Cardiac muscle cell (in vitro differentiated cells and primary cell): ENCODE results near the gene ANKRD6. TPM values are rescaled to one million over a fixed set of nuclear protein-coding genes. Genes with fewer than 3 reads are reported as not detected.

Experiments used
- DNase-seq, 2 donors: peaks; one replicate each; pipeline versions ENCODE4 v3.0.0 to v3.0.0-alpha.2; 2010 to 2017; ENCODE audit warnings: low read depth in 1 of 2, low spot score in 1 of 2
- H3K27ac ChIP-seq: fragments of 200-600 bp; sonication (generic); 2 replicates; pipeline ENCODE4 v1.5.1; 2016
- H3K27me3 ChIP-seq: fragments of 200-600 bp; sonication (generic); 2 replicates; pipeline ENCODE4 v1.6.0; 2016; ENCODE audit warnings: control low read depth
- H3K36me3 ChIP-seq: fragments of 200-600 bp; sonication (generic); 2 replicates; pipeline ENCODE4 v1.5.1; 2016; ENCODE audit warnings: control low read depth
- H3K4me1 ChIP-seq: fragments of 200-600 bp; sonication (generic); 2 replicates; pipeline ENCODE4 v1.8.1; 2017; ENCODE audit warnings: low read depth, mild to moderate bottlenecking, mixed run types
- H3K4me3 ChIP-seq: fragments of 200-600 bp; sonication (generic); 2 replicates; pipeline ENCODE4 v1.5.1; 2016; ENCODE audit warnings: mild to moderate bottlenecking
- H3K9me3 ChIP-seq: fragments of 200-600 bp; sonication (generic); 2 replicates; pipeline ENCODE4 v1.5.1; 2017; ENCODE audit warnings: low read depth, mild to moderate bottlenecking, control low read depth
- polyA plus RNA-seq: library from polyadenylated mRNA; unstranded; fragments of >200 nt; fragmentation: Nextera tagmentation; extraction: Ambion mirVana; gene quantifications from 2 replicates; pipeline ENCODE4 v1.2.1, GENCODE V29; 2016
- total RNA-seq: library from RNA; depleted of rRNA; stranded (reverse); fragments of >200 nt; gene quantifications from 2 replicates; pipeline ENCODE4 v1.2.3, GENCODE V29; 2016
- TF ChIP-seq, protein P1 (sequence below): IDR thresholded peaks from 2 replicates; pipeline ENCODE4 v1.5.1; 2012; ENCODE audit warnings: low read depth, mild to moderate bottlenecking, low read length

Gene ANKRD6
- total and polyA plus RNA-seq, 2 experiments from 2014 or later: 10.3 to 21.5 TPM

DNA sequence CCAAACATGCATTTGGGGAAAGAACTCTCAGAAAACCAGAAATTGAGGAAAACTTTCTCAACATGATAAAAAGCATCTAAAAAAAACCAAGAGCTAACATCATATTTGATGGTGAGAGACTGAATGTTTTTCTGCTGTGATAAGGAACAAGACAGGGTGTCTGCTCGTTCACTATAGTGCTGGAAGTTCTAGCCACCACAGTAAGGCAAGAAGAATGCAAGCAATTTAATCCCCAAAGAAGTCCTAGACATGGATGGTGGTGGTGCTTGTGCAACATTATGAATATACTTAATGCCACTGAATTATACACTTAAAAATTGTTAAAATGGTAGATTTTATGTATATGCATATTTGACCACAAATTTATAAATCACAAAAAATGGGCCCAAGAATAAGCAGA lies 152.2 kb downstream of the ANKRD6 start:
- no peaks in the 10 kb centered on the region for H3K36me3 ChIP-seq
- TF ChIP-seq, protein P1, sequence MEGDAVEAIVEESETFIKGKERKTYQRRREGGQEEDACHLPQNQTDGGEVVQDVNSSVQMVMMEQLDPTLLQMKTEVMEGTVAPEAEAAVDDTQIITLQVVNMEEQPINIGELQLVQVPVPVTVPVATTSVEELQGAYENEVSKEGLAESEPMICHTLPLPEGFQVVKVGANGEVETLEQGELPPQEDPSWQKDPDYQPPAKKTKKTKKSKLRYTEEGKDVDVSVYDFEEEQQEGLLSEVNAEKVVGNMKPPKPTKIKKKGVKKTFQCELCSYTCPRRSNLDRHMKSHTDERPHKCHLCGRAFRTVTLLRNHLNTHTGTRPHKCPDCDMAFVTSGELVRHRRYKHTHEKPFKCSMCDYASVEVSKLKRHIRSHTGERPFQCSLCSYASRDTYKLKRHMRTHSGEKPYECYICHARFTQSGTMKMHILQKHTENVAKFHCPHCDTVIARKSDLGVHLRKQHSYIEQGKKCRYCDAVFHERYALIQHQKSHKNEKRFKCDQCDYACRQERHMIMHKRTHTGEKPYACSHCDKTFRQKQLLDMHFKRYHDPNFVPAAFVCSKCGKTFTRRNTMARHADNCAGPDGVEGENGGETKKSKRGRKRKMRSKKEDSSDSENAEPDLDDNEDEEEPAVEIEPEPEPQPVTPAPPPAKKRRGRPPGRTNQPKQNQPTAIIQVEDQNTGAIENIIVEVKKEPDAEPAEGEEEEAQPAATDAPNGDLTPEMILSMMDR: no peak
- H3K9me3 ChIP-seq: no peaks in the 10 kb centered on the region
- DNase-seq: peak in 1 of 2 donors; percentile 33
- H3K4me3 ChIP-seq: no peak overlapping the region
- H3K4me1 ChIP-seq: peaks cover 5% of the 10 kb centered on the region
- no peaks in the 10 kb centered on the region for H3K27me3 ChIP-seq
- H3K27ac ChIP-seq: no peak overlapping the region

DNA sequence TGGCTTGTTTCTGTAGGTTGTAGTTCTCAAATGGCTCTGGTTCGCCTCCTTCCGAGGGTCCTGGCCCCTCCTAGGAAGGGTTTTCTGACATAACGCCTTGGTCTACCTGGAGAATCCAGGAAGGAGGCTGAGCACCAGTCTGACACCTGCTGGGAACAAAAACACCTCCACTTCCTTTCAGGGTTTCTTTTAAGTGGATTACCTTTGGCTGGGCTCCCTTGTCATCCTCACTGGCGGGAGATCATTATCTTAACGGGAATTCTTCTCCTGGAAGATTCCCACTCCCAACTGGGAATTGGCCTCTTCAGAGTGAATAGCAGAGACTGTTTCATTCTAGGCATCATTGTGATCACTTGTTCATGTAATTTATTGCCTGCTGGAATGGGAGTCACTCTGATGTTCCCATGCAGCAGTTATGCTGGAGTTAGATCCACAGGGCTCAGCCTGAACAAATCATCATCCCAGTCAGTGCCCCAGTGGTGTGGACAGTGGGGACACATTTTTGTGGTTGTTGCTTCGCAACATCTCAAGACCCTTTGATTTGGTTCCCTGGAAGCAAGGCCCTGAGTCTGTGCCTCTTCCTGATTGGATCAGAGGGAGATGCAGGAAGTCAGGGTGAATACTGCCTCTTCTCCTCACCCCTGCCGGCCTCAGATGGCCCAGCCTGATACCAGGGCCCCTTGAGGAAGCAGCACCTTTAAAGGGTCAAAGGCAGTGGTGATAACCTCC lies 156.5 kb downstream of the ANKRD6 start:
- Histone ChIP-seq H3K36me3 (no peaks in the 10 kb centered on the region), H3K27me3 (no peaks in the 10 kb centered on the region), H3K4me1 (peaks cover 15% of the 10 kb centered on the region), H3K4me3 (no peak overlapping the region), H3K27ac (no peak overlapping the region), H3K9me3 (no peaks in the 10 kb centered on the region)
- DNase-seq: no peak
- TF ChIP-seq, protein P1: no peak

DNA sequence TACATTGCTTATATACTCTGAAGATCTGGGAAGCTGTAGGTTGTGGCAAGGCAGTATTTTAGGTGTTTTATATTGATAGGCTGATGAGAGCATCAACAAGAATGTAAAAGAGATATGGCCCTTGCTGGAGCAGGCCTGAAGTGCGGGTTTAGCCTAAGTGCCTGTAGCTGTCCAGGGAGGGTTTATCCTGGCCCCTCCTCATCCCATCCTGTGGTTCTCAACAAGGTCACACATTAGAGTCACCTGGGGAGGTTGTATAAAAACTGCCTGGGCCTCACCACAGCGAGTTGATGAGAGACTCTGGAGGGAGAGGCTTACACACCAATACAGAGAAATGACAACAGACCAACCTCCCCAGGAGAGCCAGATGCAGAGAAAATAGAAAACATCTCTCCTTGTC lies 157.2 kb downstream of the ANKRD6 start:
- Histone ChIP-seq H3K4me3 (no peak overlapping the region), H3K27me3 (no peaks in the 10 kb centered on the region), H3K4me1 (peaks cover 10% of the 10 kb centered on the region), H3K36me3 (no peaks in the 10 kb centered on the region), H3K27ac (no peak overlapping the region), H3K9me3 (no peaks in the 10 kb centered on the region)
- DNase-seq: no peak
- TF ChIP-seq, protein P1: no peak

DNA sequence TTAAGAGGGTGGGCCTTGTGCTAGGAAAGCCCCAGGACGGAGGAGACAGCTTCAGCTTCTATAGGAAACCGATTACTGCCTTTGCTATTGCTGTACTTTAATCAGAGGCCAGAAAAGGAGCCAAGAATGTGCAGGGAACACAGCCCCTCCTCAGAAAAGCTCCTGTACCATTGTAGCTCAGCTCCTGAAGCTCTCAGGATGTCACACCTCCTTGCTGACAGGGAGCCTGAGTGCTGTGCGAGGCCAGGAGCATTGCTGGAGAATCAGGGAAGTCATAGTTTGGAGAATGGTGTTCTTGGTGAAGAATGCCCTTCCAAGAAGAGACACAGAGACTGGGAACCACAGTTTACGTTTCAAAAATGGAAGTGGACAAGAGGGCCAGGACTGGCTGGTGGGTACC lies 158.8 kb downstream of the ANKRD6 start:
- Histone ChIP-seq H3K9me3 (no peaks in the 10 kb centered on the region), H3K27me3 (no peaks in the 10 kb centered on the region), H3K27ac (no peak overlapping the region), H3K36me3 (no peaks in the 10 kb centered on the region), H3K4me3 (no peak overlapping the region), H3K4me1 (peaks cover 10% of the 10 kb centered on the region)
- TF ChIP-seq, protein P1: no peak
- DNase-seq: peak in 1 of 2 donors; percentile 23

DNA sequence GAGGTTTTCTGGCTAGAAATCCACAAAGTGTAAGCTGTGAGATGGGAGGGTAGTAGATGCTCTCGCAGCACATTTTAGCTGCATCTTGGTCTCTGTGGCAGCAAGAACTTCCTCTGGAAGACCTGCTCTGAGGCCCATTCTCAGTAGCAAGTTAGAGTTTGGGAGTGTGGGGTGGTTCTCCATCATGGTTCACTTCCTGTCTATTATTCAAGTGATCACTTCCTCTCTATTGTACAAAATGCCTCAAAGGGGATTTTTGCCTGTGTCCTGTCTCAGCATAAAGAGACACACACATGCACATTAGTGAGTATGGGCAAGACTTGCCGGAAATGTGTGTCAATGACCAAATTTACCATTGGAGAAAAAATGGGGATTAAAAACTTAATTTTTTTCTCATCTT lies 163.1 kb downstream of the ANKRD6 start:
- Histone ChIP-seq H3K9me3 (no peaks in the 10 kb centered on the region), H3K4me3 (no peak overlapping the region), H3K4me1 (peaks cover 20% of the 10 kb centered on the region)

More for the DNA sequence above, 163.1 kb downstream of the ANKRD6 start:
- H3K27me3 ChIP-seq: no peaks in the 10 kb centered on the region
- no peaks in the 10 kb centered on the region for H3K36me3 ChIP-seq
- no peak overlapping the region for H3K27ac ChIP-seq
- DNase-seq: no peak
- TF ChIP-seq, protein P1: no peak
